GM19463 (cell line): ENCODE results near the gene CHPF2.

ENCODE experiments used
- ATAC-seq: cut with Tn5 transposase; IDR thresholded peaks from one replicate; pipeline ENCODE4 v1.9.1; 2021; ENCODE audit warnings: mild to moderate bottlenecking, moderate library complexity; ENCODE audit not compliant: unreplicated experiment

Gene CHPF2

GRCh38 chr7:151282111-151282510 lies 49.8 kb downstream of the CHPF2 start:
- no peak for ATAC-seq

- no peak for ATAC-seq
Measured at GRCh38 chr7:151283302-151283701, 51.0 kb downstream of the CHPF2 start.

GRCh38 chr7:151286148-151286547 lies 53.9 kb downstream of the CHPF2 start:
- no peak for ATAC-seq
